Nephron (organoid): ENCODE data around the gene GPI.
"Not testable (repeated sequence)": the region's sequence is repeated elsewhere in the genome, so short reads cannot be mapped to it uniquely, and the experiment has no call there.

Source experiments
- H3K27ac Mint-ChIP-seq, 3 experiments: 2 replicates each; pipeline ENCODE4 v1.8.0; 2020; ENCODE audit warnings: mixed read lengths in 3 of 3, mild to moderate bottlenecking in 2 of 3, moderate library complexity in 1 of 3
- H3K27me3 Mint-ChIP-seq: 2 replicates; pipeline ENCODE4 v1.8.0; 2021; ENCODE audit warnings: low read depth, mild to moderate bottlenecking, moderate library complexity, mixed read lengths
- H3K36me3 Mint-ChIP-seq: 2 replicates; pipeline ENCODE4 v1.8.0; 2020; ENCODE audit warnings: low read depth, mixed read lengths
- H3K4me1 Mint-ChIP-seq: 2 replicates; pipeline ENCODE4 v1.8.0; 2020; ENCODE audit warnings: mixed read lengths
- H3K4me3 Mint-ChIP-seq, 3 experiments: 2 replicates each; pipeline ENCODE4 v1.8.0; 2020; ENCODE audit warnings: mild to moderate bottlenecking in 3 of 3, mixed read lengths in 3 of 3, moderate library complexity in 2 of 3
- H3K9me3 Mint-ChIP-seq: 2 replicates; pipeline ENCODE4 v1.8.0; 2020; ENCODE audit warnings: mixed read lengths
- CTCF ChIP-seq, 3 experiments: fragments of 200-600 bp; sonication (generic); IDR thresholded peaks; one replicate each; pipeline ENCODE4 v1.5.0; 2021; ENCODE audit warnings: antibody characterized with exemption in 3 of 3; ENCODE audit not compliant: unreplicated experiment in 3 of 3

GPI gene

GRCh38 chr19:34325981-34326787, 38.8 kb upstream of the GPI start:
- no peak for TF ChIP-seq CTCF (IDR thresholded peaks at IDR 0.05; ENCODE audit: unreplicated experiment in 3 of 3)
- no peaks in the 10 kb centered on the region for H3K4me1 Mint-ChIP-seq
- H3K9me3 Mint-ChIP-seq, result no peaks in the 10 kb centered on the region
- H3K27ac Mint-ChIP-seq, result peak overlapping the region; percentile 10 to 81 (median 47)
- H3K27me3 Mint-ChIP-seq, result no peaks in the 10 kb centered on the region
- no peak overlapping the region for H3K4me3 Mint-ChIP-seq
- peaks cover 62% of the 10 kb centered on the region for H3K36me3 Mint-ChIP-seq

GRCh38 chr19:34327851-34328250, 37.1 kb upstream of the GPI start:
- Mint-ChIP-seq H3K4me1 (no peaks in the 10 kb centered on the region), H3K9me3 (no peaks in the 10 kb centered on the region), H3K27me3 (no peaks in the 10 kb centered on the region), H3K27ac (no peak overlapping the region), H3K4me3 (no peak overlapping the region), H3K36me3 (peaks cover 75% of the 10 kb centered on the region)
- TF ChIP-seq CTCF (IDR thresholded peaks at IDR 0.05; ENCODE audit: unreplicated experiment in 3 of 3), result no peak

- Mint-ChIP-seq H3K36me3 (peaks cover 75% of the 10 kb centered on the region), H3K27me3 (no peaks in the 10 kb centered on the region), H3K4me1 (no peaks in the 10 kb centered on the region), H3K4me3 (no peak overlapping the region), H3K9me3 (no peaks in the 10 kb centered on the region), H3K27ac (no peak overlapping the region)
- no peak for TF ChIP-seq CTCF (IDR thresholded peaks at IDR 0.05; ENCODE audit: unreplicated experiment in 3 of 3)
Measured at GRCh38 chr19:34328982-34329381, 36.0 kb upstream of the GPI start.

DNA sequence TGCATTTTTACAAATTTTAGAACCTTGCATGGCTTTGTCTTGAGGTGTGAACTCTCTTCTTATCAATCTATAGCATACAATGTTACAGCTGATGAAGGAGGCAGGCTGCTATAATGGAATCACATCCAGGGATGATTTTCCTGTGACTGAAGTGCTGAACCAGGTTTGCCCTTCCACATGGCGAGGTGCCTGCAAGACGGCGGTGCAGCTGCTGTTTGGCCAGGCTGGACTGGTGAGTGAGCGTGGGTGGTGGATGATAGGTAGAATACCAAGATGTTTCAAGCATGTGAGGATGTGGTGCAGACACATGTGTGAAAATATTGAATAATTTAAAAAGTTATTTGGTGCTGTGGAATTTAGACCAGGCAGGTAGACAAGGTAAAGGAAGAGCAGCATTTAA, 34.9 kb upstream of the GPI start:
- TF ChIP-seq CTCF (IDR thresholded peaks at IDR 0.05; ENCODE audit: unreplicated experiment in 3 of 3), result no peak
- no peak overlapping the region for H3K4me3 Mint-ChIP-seq
- no peak overlapping the region for H3K27ac Mint-ChIP-seq
- H3K27me3 Mint-ChIP-seq, result no peaks in the 10 kb centered on the region
- H3K4me1 Mint-ChIP-seq, result no peaks in the 10 kb centered on the region
- peaks cover 68% of the 10 kb centered on the region for H3K36me3 Mint-ChIP-seq
- H3K9me3 Mint-ChIP-seq, result no peaks in the 10 kb centered on the region

- H3K27ac Mint-ChIP-seq, result not testable (repeated sequence)
Measured at GRCh38 chr19:34330596-34330995, 34.4 kb upstream of the GPI start.

DNA sequence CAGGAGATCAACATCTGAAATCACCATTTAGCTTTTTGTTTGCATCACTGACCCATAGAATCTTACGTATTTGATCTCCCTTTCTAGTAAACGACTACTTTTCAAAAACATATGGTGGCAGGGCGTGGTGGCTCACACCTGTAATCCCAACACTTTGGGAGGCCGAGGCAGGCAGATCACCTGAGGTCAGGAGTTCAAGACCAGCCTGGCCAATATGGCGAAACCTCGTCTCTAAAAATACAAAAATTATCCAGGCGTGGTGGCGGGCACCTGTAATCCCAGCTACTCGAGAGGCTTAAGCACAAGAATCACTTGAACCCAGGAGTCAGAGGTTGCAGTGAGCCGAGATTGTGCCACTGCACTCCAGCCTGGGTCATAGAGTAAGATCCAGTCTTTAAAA, 33.4 kb upstream of the GPI start:
- not testable (repeated sequence) for H3K27me3 Mint-ChIP-seq, H3K4me1 Mint-ChIP-seq, H3K4me3 Mint-ChIP-seq, H3K27ac Mint-ChIP-seq, H3K9me3 Mint-ChIP-seq
- peaks cover 55% of the 10 kb centered on the region for H3K36me3 Mint-ChIP-seq

More at GRCh38 chr19:34330596-34330995, 34.4 kb upstream of the GPI start:
- not testable (repeated sequence) for H3K9me3 Mint-ChIP-seq, H3K4me3 Mint-ChIP-seq, H3K27me3 Mint-ChIP-seq, H3K4me1 Mint-ChIP-seq
- H3K36me3 Mint-ChIP-seq, result peaks cover 63% of the 10 kb centered on the region
